Endothelial cell of umbilical vein (primary cell): ENCODE data around the gene DUOXA2. TPM values are rescaled to one million over a fixed set of nuclear protein-coding genes. Genes with fewer than 3 reads are reported as not detected.
"Not testable (repeated sequence)": the region's sequence is repeated elsewhere in the genome, so short reads cannot be mapped to it uniquely, and the experiment has no call there.

Experiments used
- BruUV-seq: library from RNA; stranded (reverse); fragments of 400-500 nt; replicated peaks from 2 replicates; lab custom pipeline; 2021; lab: Mats Ljungman, UMichigan
- CTCF ChIA-PET: fragments of 300-600, 350-600 bp; sonication (Branson Sonifier 250); formaldehyde crosslinking; loops from one replicate; lab custom pipeline; 2021; ENCODE audit warnings: antibody characterized with exemption, inconsistent platforms; lab: Charles Lee
- POLR2A ChIA-PET: fragments of 300-600, 350-600 bp; sonication (Branson Sonifier 250); formaldehyde crosslinking; loops from one replicate; lab custom pipeline; 2021; ENCODE audit warnings: antibody characterized with exemption, inconsistent platforms; lab: Charles Lee
- DNase-seq: peaks from one replicate; pipeline ENCODE4 v3.0.0-alpha.2; 2011; ENCODE audit warnings: low read depth, low spot score
- FAIRE-seq: peaks from 2 replicates; lab custom pipeline; 2011; peaks lifted over from hg19 to GRCh38; lab: Jason Lieb, UNC
- H2AFZ ChIP-seq: 2 replicates; pipeline ENCODE4 v1.6.0; 2012; ENCODE audit warnings: low read depth, low read length, control low read depth, inconsistent platforms
- H3K27ac ChIP-seq: 2 replicates; pipeline ENCODE4 v1.5.1; 2011; ENCODE audit warnings: low read depth, mild to moderate bottlenecking, control low read depth, low read length, moderate library complexity; ENCODE audit not compliant: insufficient read depth
- H3K27me3 ChIP-seq, 2 experiments: 2 replicates each; pipeline versions ENCODE4 v1.6.0 to v1.6.1; 2011; ENCODE audit warnings: low read length in 2 of 2, mixed read lengths in 1 of 2; ENCODE audit not compliant: control insufficient read depth in 2 of 2, insufficient read depth in 2 of 2
- H3K36me3 ChIP-seq, 2 experiments: 2 replicates in 1 of 2; 3 replicates in 1 of 2; pipeline ENCODE4 v1.5.1; 2011; ENCODE audit warnings: low read length in 2 of 2, mild to moderate bottlenecking in 1 of 2, moderate library complexity in 1 of 2; ENCODE audit not compliant: control insufficient read depth in 2 of 2, insufficient read depth in 2 of 2; ENCODE audit errors: extremely low read depth in 1 of 2
- H3K4me1 ChIP-seq: 3 replicates; pipeline ENCODE4 v1.5.1; 2011; ENCODE audit warnings: mild to moderate bottlenecking, low read length; ENCODE audit not compliant: control insufficient read depth, insufficient read depth; ENCODE audit errors: extremely low read depth
- H3K4me2 ChIP-seq: 2 replicates; pipeline ENCODE4 v1.6.1; 2011; ENCODE audit warnings: low read length, control low read depth, mixed read lengths; ENCODE audit not compliant: insufficient read depth
- H3K4me3 ChIP-seq, 3 experiments: fragments of 200-600 bp in 1 of 3; sonication (generic), shearing (Covaris generic) in 1 of 3; replicated peaks in 1 of 3; 2 replicates each; pipeline ENCODE4 v1.5.1; 2011 to 2016; ENCODE audit warnings: control low read depth in 3 of 3, low read length in 3 of 3, mild to moderate bottlenecking in 2 of 3, inconsistent platforms in 1 of 3, low read depth in 1 of 3, moderate library complexity in 1 of 3; ENCODE audit not compliant: insufficient read depth in 1 of 3
- H3K79me2 ChIP-seq: 2 replicates; pipeline ENCODE4 v1.6.0; 2012; ENCODE audit warnings: low read length, inconsistent platforms; ENCODE audit not compliant: control insufficient read depth, insufficient read depth
- H3K9ac ChIP-seq: replicated peaks from 2 replicates; pipeline ENCODE3; 2011; ENCODE audit warnings: low read length, control low read depth; ENCODE audit not compliant: insufficient read depth; ENCODE audit errors: extremely low read depth
- H3K9me1 ChIP-seq: replicated peaks from 3 replicates; pipeline ENCODE4 v1.6.0; 2011; ENCODE audit warnings: mild to moderate bottlenecking, low read length; ENCODE audit not compliant: control insufficient read depth, insufficient read depth; ENCODE audit errors: extremely low read depth
- H3K9me3 ChIP-seq: replicated peaks from 2 replicates; pipeline ENCODE4 v1.5.1; 2012; ENCODE audit warnings: low read length, inconsistent platforms; ENCODE audit not compliant: control insufficient read depth, insufficient read depth
- H4K20me1 ChIP-seq: replicated peaks from 2 replicates; pipeline ENCODE3; 2011; ENCODE audit warnings: mild to moderate bottlenecking, low read length; ENCODE audit not compliant: control insufficient read depth, insufficient read depth; ENCODE audit errors: extremely low read depth
- CTCF ChIP-seq, 2 donors: IDR thresholded peaks; 1 replicate in 1 of 2; 2 replicates in 1 of 2; pipeline ENCODE4 v1.5.1; 2011; ENCODE audit warnings: low read length in 2 of 2, mild to moderate bottlenecking in 2 of 2, moderate library complexity in 2 of 2, control low read depth in 1 of 2, inconsistent platforms in 1 of 2, low read depth in 1 of 2; ENCODE audit not compliant: insufficient read depth in 1 of 2; ENCODE audit errors: extremely low read depth in 1 of 2
- EZH2 ChIP-seq: IDR thresholded peaks from 2 replicates; pipeline ENCODE4 v1.6.1; 2012; ENCODE audit warnings: borderline replicate concordance, low read depth, mild to moderate bottlenecking, moderate library complexity, low read length, inconsistent platforms; ENCODE audit not compliant: severe bottlenecking
- FOS ChIP-seq: IDR thresholded peaks from 2 replicates; pipeline ENCODE4 v1.6.1; 2011; ENCODE audit warnings: mild to moderate bottlenecking, low read length, moderate library complexity, borderline replicate concordance; ENCODE audit not compliant: insufficient read depth
- GATA2 ChIP-seq: IDR thresholded peaks from 2 replicates; pipeline ENCODE4 v1.7.0; 2011; ENCODE audit warnings: low read depth, mild to moderate bottlenecking, moderate library complexity, mixed read lengths, low read length; ENCODE audit not compliant: insufficient read length, insufficient read depth
- JUN ChIP-seq: IDR thresholded peaks from 2 replicates; pipeline ENCODE4 v1.6.1; 2011; ENCODE audit warnings: borderline replicate concordance, low read depth; ENCODE audit not compliant: insufficient read length, insufficient read depth
- MAX ChIP-seq: IDR thresholded peaks from 2 replicates; pipeline ENCODE4 v1.6.1; 2011; ENCODE audit not compliant: insufficient read depth, insufficient read length
- MYC ChIP-seq: IDR thresholded peaks from one replicate; pipeline ENCODE4 v1.6.1; 2011; ENCODE audit warnings: mild to moderate bottlenecking, low read depth, low read length
- POLR2A ChIP-seq: IDR thresholded peaks from 2 replicates; pipeline ENCODE4 v1.6.1; 2012; ENCODE audit warnings: low read depth, mild to moderate bottlenecking, control low read depth, low read length
- POLR2AphosphoS5 ChIP-seq: IDR thresholded peaks from 2 replicates; pipeline ENCODE4 v1.6.1; 2012; ENCODE audit warnings: low read depth, mild to moderate bottlenecking, control low read depth, low read length, moderate library complexity; ENCODE audit not compliant: insufficient read depth
- dilution Hi-C: fragments of 300-500 bp; cut with MboI; formaldehyde crosslinking; loops from one replicate; pipeline ENCODE4 v1.15.0; 2019; ENCODE audit warnings: low sequenced_read_pairs; ENCODE audit not compliant: extremely low pct_ligation_motif_present
- intact Hi-C: fragments of 100-400 bp; cut with micrococcal nuclease; formaldehyde crosslinking; loops from one replicate; pipeline ENCODE4 v1.10.0; 2022
- polyA plus RNA-seq, 4 experiments: library from polyadenylated mRNA; depleted of rRNA in 3 of 4; stranded (reverse) in 3 of 4; unstranded in 1 of 4; fragments of >200 nt; gene quantifications; 2 replicates each; pipeline versions ENCODE4 v1.2.1 to v1.2.3, GENCODE V29; 2011 to 2012; ENCODE audit warnings: missing spikeins in 1 of 4
- total RNA-seq: library from RNA; stranded (reverse); gene quantifications from 2 replicates; pipeline ENCODE4 v1.2.3, GENCODE V29; 2021

DUOXA2 gene
- total and polyA plus RNA-seq, 2 donors (not counting 3 experiments of a cell fraction or from before 2014, with no cell fraction given), result not detected

GRCh38 chr15:45064386-45064785 lies 49.7 kb upstream of the DUOXA2 start:
- dilution Hi-C loops, result no loop called here
- CTCF ChIA-PET, result no interaction called here
- no peak for FAIRE-seq

GRCh38 chr15:45069942-45070360 lies 44.2 kb upstream of the DUOXA2 start:
- H3K4me1 ChIP-seq, H3K4me2 ChIP-seq, BruUV-seq, H3K9me1 ChIP-seq, H2AFZ ChIP-seq, H3K9me3 ChIP-seq, H3K27me3 ChIP-seq, H4K20me1 ChIP-seq, POLR2A ChIA-PET, dilution Hi-C loops, H3K79me2 ChIP-seq, intact Hi-C loops, DNase-seq, H3K4me3 ChIP-seq, H3K9ac ChIP-seq, FAIRE-seq, CTCF ChIA-PET, H3K36me3 ChIP-seq: not testable (repeated sequence)
- peak overlapping the region; percentile 20 for H3K27ac ChIP-seq

More at GRCh38 chr15:45064386-45064785, 49.7 kb upstream of the DUOXA2 start:
- no peaks in the 10 kb centered on the region for H3K9me1 ChIP-seq
- no peaks in the 10 kb centered on the region for H3K79me2 ChIP-seq
- BruUV-seq, result no TSS peak
- no peak overlapping the region for H3K9ac ChIP-seq
- no peaks in the 10 kb centered on the region for H3K36me3 ChIP-seq
- POLR2A ChIA-PET, result no interaction called here
- H3K4me1 ChIP-seq, result peaks cover 3% of the 10 kb centered on the region
- H2AFZ ChIP-seq, result no peak overlapping the region
- H3K27ac ChIP-seq, result no peak overlapping the region
- no peak for DNase-seq
- intact Hi-C loops, result no loop called here
- no peak overlapping the region for H3K4me2 ChIP-seq
- H3K9me3 ChIP-seq, result no peaks in the 10 kb centered on the region
- no peaks in the 10 kb centered on the region for H3K27me3 ChIP-seq
- TF ChIP-seq CTCF (IDR thresholded peaks at IDR 0.05; ENCODE audit: extremely low read depth in 1 of 2, insufficient read depth in 1 of 2, low read depth in 1 of 2, low read length in 2 of 2) (no peak), JUN (no peak), POLR2A (no peak), POLR2AphosphoS5 (no peak), GATA2 (no peak), EZH2 (no peak), FOS (no peak), MYC (no peak), MAX (no peak)
- no peaks in the 10 kb centered on the region for H4K20me1 ChIP-seq
- H3K4me3 ChIP-seq, result no peak overlapping the region

GRCh38 chr15:45073602-45074001 lies 40.5 kb upstream of the DUOXA2 start:
- POLR2A ChIA-PET, H3K36me3 ChIP-seq, H3K9me1 ChIP-seq, H3K9ac ChIP-seq, intact Hi-C loops, dilution Hi-C loops, H4K20me1 ChIP-seq, DNase-seq, H3K79me2 ChIP-seq, H2AFZ ChIP-seq, H3K4me2 ChIP-seq, BruUV-seq, H3K9me3 ChIP-seq, H3K4me3 ChIP-seq, CTCF ChIA-PET, H3K27me3 ChIP-seq, H3K27ac ChIP-seq: not testable (repeated sequence)
- peak; percentile 71 for FAIRE-seq
- H3K4me1 ChIP-seq, result peaks cover 12% of the 10 kb centered on the region
